Activated T-helper 1 cell treated with anti-CD3 and anti-CD28 coated beads, Interleukin-2, amount 50 U/mL, for 16 hours (primary cell): ENCODE data around the gene DIS3L2.
"Not testable (repeated sequence)": the region's sequence is repeated elsewhere in the genome, so short reads cannot be mapped to it uniquely, and the experiment has no call there.

ENCODE experiments used
- DNase-seq, 2 donors: peaks; one replicate each; pipeline ENCODE4 v3.0.0-alpha.2; 2020; ENCODE audit warnings: low read depth in 1 of 2, low spot score in 1 of 2

DIS3L2 gene

GRCh38 chr2:232113821-232114220 is 152.3 kb downstream of the DIS3L2 start:
- DNase-seq = no peak

GRCh38 chr2:232115728-232116361 is 154.3 kb downstream of the DIS3L2 start:
- DNase-seq = not testable (repeated sequence)

- no peak for DNase-seq
Observed at GRCh38 chr2:232116852-232117251, 155.3 kb downstream of the DIS3L2 start.

GRCh38 chr2:232117413-232117812 is 155.9 kb downstream of the DIS3L2 start:
- no peak for DNase-seq

GRCh38 chr2:232120911-232121310 is 159.4 kb downstream of the DIS3L2 start:
- no peak for DNase-seq

GRCh38 chr2:232124309-232124708 is 162.8 kb downstream of the DIS3L2 start:
- no peak for DNase-seq

- no peak for DNase-seq
Observed at GRCh38 chr2:232126301-232127099, 165.0 kb downstream of the DIS3L2 start.

- no peak for DNase-seq
Observed at GRCh38 chr2:232129483-232129882, 168.0 kb downstream of the DIS3L2 start.

- DNase-seq = no peak
Observed at GRCh38 chr2:232132181-232132580, 170.7 kb downstream of the DIS3L2 start.

- no peak for DNase-seq
Observed at GRCh38 chr2:232133078-232133477, 171.6 kb downstream of the DIS3L2 start.

GRCh38 chr2:232134939-232135338 is 173.4 kb downstream of the DIS3L2 start:
- no peak for DNase-seq

- DNase-seq = no peak
Observed at GRCh38 chr2:232137356-232138147, 176.0 kb downstream of the DIS3L2 start.

GRCh38 chr2:232138441-232138840 is 176.9 kb downstream of the DIS3L2 start:
- no peak for DNase-seq

GRCh38 chr2:232139171-232139594 is 177.7 kb downstream of the DIS3L2 start:
- DNase-seq = no peak

- DNase-seq = no peak
Observed at GRCh38 chr2:232139786-232140562, 178.5 kb downstream of the DIS3L2 start.

GRCh38 chr2:232141591-232141990 is 180.1 kb downstream of the DIS3L2 start:
- DNase-seq = no peak

- no peak for DNase-seq
Observed at GRCh38 chr2:232142049-232142448, 180.5 kb downstream of the DIS3L2 start.

GRCh38 chr2:232142502-232142901 is 181.0 kb downstream of the DIS3L2 start:
- no peak for DNase-seq

- DNase-seq = no peak
Observed at GRCh38 chr2:232146294-232146693, 184.8 kb downstream of the DIS3L2 start.

GRCh38 chr2:232147440-232148077 is 186.0 kb downstream of the DIS3L2 start:
- no peak for DNase-seq

- no peak for DNase-seq
Observed at GRCh38 chr2:232162187-232162586, 200.7 kb downstream of the DIS3L2 start.
